Loucy (cell line): ENCODE measurements around the gene CAMK2G.

Source experiments
- H2AFZ ChIP-seq: fragments of 200-600 bp; sonication (generic); 2 replicates; pipeline ENCODE4 v1.6.0; 2016; ENCODE audit warnings: antibody characterized with exemption, mild to moderate bottlenecking, low read length, moderate library complexity
- H3F3A ChIP-seq: fragments of 200-600 bp; 2 replicates; pipeline ENCODE4 v1.6.0; 2016; ENCODE audit warnings: antibody characterized with exemption, low read depth, mild to moderate bottlenecking
- H3K27me3 ChIP-seq: fragments of 200-600 bp; sonication (generic); 2 replicates; pipeline ENCODE4 v1.6.1; 2014; ENCODE audit warnings: low read length, mild to moderate bottlenecking; ENCODE audit not compliant: insufficient read depth, poor library complexity, severe bottlenecking
- H3K36me3 ChIP-seq: fragments of 200-600 bp; sonication (generic); 2 replicates; pipeline ENCODE4 v1.6.1; 2016; ENCODE audit warnings: low read length; ENCODE audit not compliant: insufficient read depth
- H3K4me1 ChIP-seq: fragments of 200-600 bp; sonication (generic); 2 replicates; pipeline ENCODE4 v1.5.1; 2014; ENCODE audit warnings: low read length, mild to moderate bottlenecking; ENCODE audit not compliant: insufficient read depth, poor library complexity, severe bottlenecking
- H3K4me2 ChIP-seq: fragments of 200-600 bp; sonication (generic); 2 replicates; pipeline ENCODE4 v1.6.0; 2014; ENCODE audit warnings: antibody characterized with exemption, low read length, low read depth, mild to moderate bottlenecking; ENCODE audit not compliant: poor library complexity, severe bottlenecking
- H3K4me3 ChIP-seq: fragments of 200-600 bp; sonication (generic); 2 replicates; pipeline ENCODE4 v1.5.1; 2014; ENCODE audit warnings: low read length, mild to moderate bottlenecking, mixed read lengths; ENCODE audit not compliant: poor library complexity, severe bottlenecking
- H3K79me2 ChIP-seq: fragments of 200-600 bp; sonication (generic); 2 replicates; pipeline ENCODE4 v1.6.1; 2014; ENCODE audit warnings: low read length; ENCODE audit not compliant: insufficient read depth
- H3K9ac ChIP-seq: fragments of 200-600 bp; sonication (generic); 2 replicates; pipeline ENCODE4 v1.6.0; 2014; ENCODE audit warnings: mild to moderate bottlenecking, low read depth, low read length, moderate library complexity; ENCODE audit not compliant: poor library complexity, severe bottlenecking
- H3K9me2 ChIP-seq: fragments of 200-600 bp; sonication (generic); replicated peaks from 2 replicates; pipeline ENCODE4 v1.6.1; 2016; ENCODE audit warnings: low read depth, low read length, mixed read lengths
- H3K9me3 ChIP-seq: fragments of 200-600 bp; sonication (generic); 2 replicates; pipeline ENCODE4 v1.6.1; 2014; ENCODE audit warnings: mild to moderate bottlenecking, antibody characterized with exemption, low read length, low read depth; ENCODE audit not compliant: insufficient read depth
- H4K20me1 ChIP-seq: fragments of 200-600 bp; sonication (generic); 2 replicates; pipeline ENCODE4 v1.6.0; 2014; ENCODE audit warnings: antibody characterized with exemption, low read length, mild to moderate bottlenecking; ENCODE audit not compliant: insufficient read depth, poor library complexity, severe bottlenecking
- CTCF ChIP-seq: fragments of 200-600 bp; sonication (generic); conservative IDR thresholded peaks from 2 replicates; pipeline ENCODE4 v1.5.1; 2014; ENCODE audit warnings: mild to moderate bottlenecking, antibody characterized with exemption, low read length
- EZH2phosphoT487 ChIP-seq: fragments of 200-600 bp; IDR thresholded peaks from 2 replicates; pipeline ENCODE4 v1.6.1; 2018; ENCODE audit warnings: antibody characterized with exemption, mild to moderate bottlenecking, moderate library complexity, borderline replicate concordance

CAMK2G gene

GRCh38 chr10:73799899-73800559 lies 74.3 kb downstream of the CAMK2G start:
- Histone ChIP-seq H3K9ac (no peak overlapping the region), H2AFZ (no peak overlapping the region), H3K36me3 (peaks cover 62% of the 10 kb centered on the region; the same call in 1 of the 2 replicates), H4K20me1 (no peaks in the 10 kb centered on the region), H3K4me3 (no peak overlapping the region), H3K4me2 (no peak overlapping the region), H3K9me2 (no peaks in the 10 kb centered on the region), H3K27me3 (no peaks in the 10 kb centered on the region), H3K4me1 (no peaks in the 10 kb centered on the region), H3F3A (no peaks in the 10 kb centered on the region), H3K79me2 (no peaks in the 10 kb centered on the region), H3K9me3 (no peaks in the 10 kb centered on the region)
- no peak for TF ChIP-seq EZH2phosphoT487
- no peak for TF ChIP-seq CTCF

GRCh38 chr10:73798927-73799560 lies 75.3 kb downstream of the CAMK2G start:
- peaks cover 70% of the 10 kb centered on the region; the same call in 1 of the 2 replicates for H3K36me3 ChIP-seq
- H3K4me1 ChIP-seq = no peaks in the 10 kb centered on the region
- H3K27me3 ChIP-seq = no peaks in the 10 kb centered on the region
- no peak overlapping the region for H3K9ac ChIP-seq
- TF ChIP-seq CTCF (no peak), EZH2phosphoT487 (no peak)
- no peaks in the 10 kb centered on the region for H3F3A ChIP-seq
- no peaks in the 10 kb centered on the region for H4K20me1 ChIP-seq
- no peaks in the 10 kb centered on the region for H3K79me2 ChIP-seq
- H3K9me2 ChIP-seq = no peaks in the 10 kb centered on the region
- no peak overlapping the region for H2AFZ ChIP-seq
- no peak overlapping the region for H3K4me2 ChIP-seq
- H3K4me3 ChIP-seq = no peak overlapping the region
- H3K9me3 ChIP-seq = no peaks in the 10 kb centered on the region

GRCh38 chr10:73798087-73798486 lies 76.3 kb downstream of the CAMK2G start:
- Histone ChIP-seq H3K4me2 (no peak overlapping the region), H3K27me3 (no peaks in the 10 kb centered on the region), H3K9me2 (no peaks in the 10 kb centered on the region), H3K9ac (no peak overlapping the region), H3K4me1 (no peaks in the 10 kb centered on the region), H3F3A (no peaks in the 10 kb centered on the region), H3K9me3 (no peaks in the 10 kb centered on the region), H3K36me3 (peaks cover 70% of the 10 kb centered on the region; the same call in 1 of the 2 replicates), H3K4me3 (no peak overlapping the region), H2AFZ (no peak overlapping the region), H4K20me1 (no peaks in the 10 kb centered on the region), H3K79me2 (no peaks in the 10 kb centered on the region)
- TF ChIP-seq CTCF = no peak
- no peak for TF ChIP-seq EZH2phosphoT487
